ENCODE measurements around the gene GTF3C5.
"Not testable (repeated sequence)": the region's sequence is repeated elsewhere in the genome, so short reads cannot be mapped to it uniquely, and the experiment has no call there.

The GTF3C5 gene

DNA sequence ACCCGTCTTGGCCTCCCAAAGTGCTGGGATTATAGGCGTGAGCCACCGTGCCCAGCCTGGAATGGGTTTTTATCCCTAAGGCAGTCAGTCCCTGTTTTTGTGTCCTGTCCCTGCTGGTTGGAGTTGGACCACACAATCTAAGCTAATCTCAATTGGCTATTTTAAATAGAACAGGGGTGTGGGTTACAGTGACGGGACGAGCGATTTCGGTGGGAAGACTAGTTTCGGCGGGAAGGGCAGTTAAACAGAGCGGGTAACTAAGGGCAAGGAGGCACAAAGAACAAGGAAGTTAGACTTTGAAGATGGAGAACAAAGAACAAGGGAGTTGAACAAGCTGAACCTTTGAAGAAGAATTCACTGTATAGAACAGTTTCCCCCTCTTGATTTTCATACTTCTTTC lies 1.4 kb downstream of the GTF3C5 start:
- DNase-seq: no peak

GRCh38 chr9:133035669-133036068 lies 4.9 kb downstream of the GTF3C5 start:
- no peak for DNase-seq

DNA sequence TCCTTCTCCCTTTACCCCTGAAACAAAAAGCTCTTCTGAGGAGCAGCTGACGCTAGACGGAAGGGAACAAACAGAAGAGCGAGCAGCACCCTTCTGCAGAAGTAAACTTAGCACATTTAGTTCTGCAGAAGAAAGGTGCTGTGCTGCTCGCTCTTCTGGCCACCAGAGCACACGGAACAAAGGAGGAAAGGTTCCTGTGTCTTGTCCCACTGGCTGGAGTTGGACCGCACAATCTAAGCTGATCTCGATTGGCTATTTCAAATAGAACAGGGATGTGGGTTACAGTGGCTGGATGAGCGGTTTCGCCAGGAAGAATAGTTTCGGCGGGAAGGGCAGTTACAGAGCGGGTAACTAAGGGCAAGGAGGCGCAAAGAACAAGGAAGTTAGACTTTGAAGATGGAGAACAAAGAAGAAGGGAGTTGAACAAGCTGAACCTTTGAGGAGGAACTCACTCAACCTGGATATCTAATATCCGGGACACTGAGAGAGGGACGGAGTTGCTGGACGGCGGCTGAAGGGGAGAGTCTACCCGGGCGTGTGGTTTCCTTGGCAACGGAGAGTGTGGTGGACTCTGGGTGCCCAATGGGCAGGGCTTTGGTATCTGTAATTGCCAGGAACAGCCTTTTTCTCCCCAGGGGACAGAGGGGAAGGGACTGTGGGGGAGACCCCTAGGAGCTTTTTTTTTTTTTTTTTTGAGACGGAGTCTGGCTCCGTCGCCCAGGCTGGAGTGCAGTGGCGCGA lies 7.1 kb downstream of the GTF3C5 start:
- DNase-seq: no peak

GRCh38 chr9:133040892-133041479 lies 10.2 kb downstream of the GTF3C5 start:
- DNase-seq: not testable (repeated sequence)

DNA sequence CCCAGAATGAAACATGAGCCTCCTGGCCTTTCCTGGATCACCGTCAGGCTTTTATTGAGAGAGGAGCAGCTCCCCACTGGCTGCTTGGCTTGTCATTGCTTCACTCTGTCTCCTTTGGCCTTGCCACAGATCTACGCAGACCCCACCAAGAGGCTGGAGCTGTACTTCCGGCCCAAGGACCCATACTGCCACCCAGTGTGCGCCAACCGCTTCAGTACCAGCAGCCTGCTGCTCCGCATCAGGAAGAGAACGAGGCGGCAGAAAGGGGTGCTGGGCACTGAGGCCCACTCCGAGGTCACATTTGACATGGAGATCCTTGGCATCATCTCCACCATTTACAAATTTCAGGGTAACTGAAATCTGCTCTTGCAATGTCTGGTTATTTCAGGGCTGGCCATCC lies 11.2 kb downstream of the GTF3C5 start:
- DNase-seq: no peak

- no peak for DNase-seq
Observed at GRCh38 chr9:133042676-133043075, 11.9 kb downstream of the GTF3C5 start.

DNA sequence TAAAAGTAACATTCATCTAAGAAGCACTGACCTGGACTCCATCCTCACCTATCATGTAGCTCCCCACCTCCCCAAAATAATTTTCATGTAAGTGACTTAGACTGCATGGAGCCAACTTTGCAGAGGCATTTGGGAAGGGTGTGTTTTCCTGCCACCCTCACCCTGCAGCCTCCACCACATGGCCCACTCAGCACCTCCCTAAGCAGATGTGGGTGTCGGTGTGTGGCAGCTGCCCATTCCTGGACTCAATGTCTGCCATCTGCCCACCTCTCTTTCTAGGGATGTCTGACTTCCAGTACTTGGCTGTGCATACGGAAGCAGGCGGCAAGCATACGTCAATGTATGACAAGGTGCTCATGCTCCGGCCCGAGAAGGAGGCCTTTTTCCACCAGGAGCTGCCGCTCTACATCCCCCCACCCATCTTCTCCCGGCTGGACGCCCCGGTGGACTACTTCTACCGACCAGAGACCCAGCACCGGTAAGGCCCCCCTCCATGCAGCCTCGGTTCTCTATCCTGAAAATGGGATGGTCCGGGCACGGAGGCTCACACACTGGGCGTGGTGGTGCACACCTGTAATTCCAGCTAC lies 12.7 kb downstream of the GTF3C5 start:
- DNase-seq: no peak

- DNase-seq: no peak
Observed at GRCh38 chr9:133044125-133044524, 13.3 kb downstream of the GTF3C5 start.

DNA sequence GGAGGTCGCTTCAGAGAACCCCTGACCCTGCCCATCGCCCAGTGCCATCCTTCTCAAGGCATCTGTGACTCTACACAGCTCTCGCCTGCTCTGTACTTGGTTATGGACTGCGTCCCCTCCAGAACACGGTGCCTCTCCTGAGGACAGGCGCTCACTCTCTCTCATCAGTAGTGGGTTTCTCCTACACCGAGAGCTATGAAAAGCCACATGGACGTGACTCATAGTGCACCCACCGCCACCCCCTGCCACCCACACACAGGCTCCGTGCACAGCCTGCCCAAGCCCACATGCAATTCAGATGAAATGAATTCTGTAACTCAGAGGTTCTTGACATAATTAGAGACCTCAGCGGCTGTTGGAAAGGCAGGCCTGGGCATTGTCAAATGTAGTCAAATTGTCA lies 13.9 kb downstream of the GTF3C5 start:
- DNase-seq: no peak

DNA sequence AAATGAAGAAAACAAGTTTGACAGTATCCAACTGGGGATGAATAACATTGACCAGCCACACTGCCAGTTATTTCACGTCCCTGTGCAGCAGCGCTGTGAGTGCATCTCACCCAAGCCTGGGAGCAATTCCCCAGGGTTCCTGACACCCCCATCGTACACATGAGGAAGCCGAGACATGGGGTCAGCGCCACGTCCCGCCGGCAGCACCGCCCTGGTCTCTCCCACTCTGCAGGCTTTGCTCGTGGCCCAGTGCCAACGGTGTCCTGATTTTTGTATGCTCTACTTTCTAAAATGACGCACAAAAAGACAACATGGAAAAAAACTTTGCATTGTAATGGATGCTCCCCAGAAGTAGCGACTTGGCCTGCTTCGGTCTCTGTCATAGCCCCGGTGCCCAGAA lies 14.3 kb downstream of the GTF3C5 start:
- DNase-seq: no peak

- DNase-seq: no peak
Observed at GRCh38 chr9:133046196-133046899, 15.6 kb downstream of the GTF3C5 start.

DNA sequence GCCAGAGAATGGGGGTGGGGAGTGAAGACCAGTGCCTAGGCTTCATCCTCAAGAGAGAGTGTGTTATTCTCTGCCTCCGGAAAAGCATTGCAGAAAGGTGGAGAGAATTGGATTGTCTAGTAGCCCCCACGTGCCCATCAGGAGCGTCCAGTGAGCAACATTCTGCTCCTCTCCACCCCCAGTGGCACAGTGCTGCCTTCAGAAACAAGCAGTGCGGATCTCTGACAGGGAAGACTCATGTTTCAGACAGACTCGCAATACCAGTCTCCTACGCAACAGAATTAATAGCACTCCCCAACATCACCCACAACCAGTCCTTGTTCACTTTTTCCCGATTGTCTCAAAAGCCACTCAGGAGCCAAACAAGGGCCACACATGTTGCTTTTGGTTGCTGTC lies 16.1 kb downstream of the GTF3C5 start:
- DNase-seq: no peak

GRCh38 chr9:133048595-133048994 lies 17.8 kb downstream of the GTF3C5 start:
- no peak for DNase-seq

DNA sequence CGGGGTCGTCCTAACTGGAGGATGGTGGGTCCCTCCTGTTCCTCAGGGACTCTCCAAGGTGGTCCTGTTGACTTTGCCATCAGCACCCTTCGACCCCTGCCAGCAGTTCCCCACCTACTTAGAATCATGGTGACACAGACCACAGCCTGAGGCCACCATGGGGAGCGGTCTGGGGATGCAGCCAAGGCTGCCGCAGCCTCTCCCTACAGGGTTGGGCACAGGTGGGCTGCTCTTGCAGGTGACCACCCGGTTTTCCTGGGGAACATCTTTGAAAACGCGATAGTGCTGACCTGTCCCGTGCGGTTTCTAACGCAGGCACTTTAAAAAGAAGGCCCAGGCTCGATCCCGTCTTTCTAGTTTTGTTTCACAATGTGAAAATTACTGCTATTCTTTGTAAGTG lies 18.2 kb downstream of the GTF3C5 start:
- DNase-seq: no peak

- no peak for DNase-seq
Observed at GRCh38 chr9:133050142-133050541, 19.3 kb downstream of the GTF3C5 start.

- peak; percentile 80 for DNase-seq
Observed at GRCh38 chr9:133050781-133051180, 20.0 kb downstream of the GTF3C5 start.

DNA sequence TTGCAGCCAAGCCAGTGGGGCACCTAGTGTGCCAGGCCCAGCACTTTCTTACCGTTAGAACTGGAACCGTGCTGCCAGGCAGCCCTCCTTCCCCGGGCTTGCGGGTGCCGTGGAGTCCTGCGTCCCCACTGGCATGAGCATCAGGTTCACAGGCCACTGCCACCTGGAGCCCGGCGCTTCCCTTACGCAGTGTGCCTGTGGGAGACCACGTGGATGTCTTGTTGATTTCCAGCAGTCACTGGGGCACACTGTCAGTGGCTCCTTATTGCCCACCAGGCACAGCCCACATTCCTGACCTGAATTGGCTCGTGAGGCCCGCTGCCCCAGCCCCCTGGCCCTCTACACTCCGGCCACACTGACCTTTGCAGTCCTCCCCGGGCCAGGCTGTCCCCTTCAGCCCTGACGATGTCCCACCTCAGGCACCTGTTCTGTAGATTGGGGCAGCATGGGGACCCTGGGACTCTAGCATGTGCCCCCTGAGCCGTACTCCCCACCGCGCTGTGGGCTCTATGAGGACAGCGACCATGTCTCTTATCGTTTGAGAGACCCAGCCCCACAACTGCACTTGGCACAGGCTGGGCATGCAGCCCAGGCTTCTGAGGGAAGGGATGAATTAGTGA lies 20.6 kb downstream of the GTF3C5 start:
- DNase-seq: no peak

DNA sequence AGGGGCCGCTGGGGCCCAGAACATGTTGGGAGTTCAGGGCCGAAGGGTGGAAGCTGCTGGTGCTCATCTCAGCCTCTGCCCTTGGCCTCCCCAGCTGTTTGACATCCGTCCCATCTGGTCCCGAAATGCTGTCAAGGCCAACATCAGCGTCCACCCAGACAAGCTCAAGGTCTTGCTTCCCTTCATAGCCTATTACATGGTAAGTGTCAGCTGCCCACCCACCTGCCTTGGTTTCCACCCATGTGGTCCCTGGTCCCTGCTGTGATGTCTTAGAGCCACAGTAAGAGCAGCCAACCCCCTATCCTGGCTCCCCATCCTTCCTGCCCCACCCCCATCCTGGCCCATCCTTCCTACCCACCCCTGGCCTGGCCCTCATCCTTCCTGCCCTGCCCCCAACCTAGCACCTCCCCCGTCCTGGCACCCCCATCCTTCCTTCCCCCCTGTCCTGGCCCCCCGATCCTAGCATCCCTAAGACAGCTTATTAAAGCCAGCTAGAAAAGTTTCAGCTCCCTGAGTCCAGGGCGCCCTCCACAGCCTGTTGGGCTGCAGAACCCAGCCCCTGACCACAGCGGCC lies 21.3 kb downstream of the GTF3C5 start:
- no peak for DNase-seq

- no peak for DNase-seq
Observed at GRCh38 chr9:133054194-133054890, 23.5 kb downstream of the GTF3C5 start.

GRCh38 chr9:133054966-133055365 lies 24.2 kb downstream of the GTF3C5 start:
- no peak for DNase-seq

GRCh38 chr9:133055788-133056420 lies 25.1 kb downstream of the GTF3C5 start:
- DNase-seq: no peak

GRCh38 chr9:133056533-133056932 lies 25.7 kb downstream of the GTF3C5 start:
- no peak for DNase-seq
